Esophagus (tissue), 2 donors: ENCODE measurements around the gene SYNPO2. TPM values are rescaled to one million over a fixed set of nuclear protein-coding genes. Genes with fewer than 3 reads are reported as not detected.
"Not testable (repeated sequence)": the region's sequence is repeated elsewhere in the genome, so short reads cannot be mapped to it uniquely, and the experiment has no call there.

Experiments
- H3K27ac ChIP-seq, 2 donors: one replicate each; pipeline ENCODE4 v1.5.1; 2013; ENCODE audit warnings: low read depth in 2 of 2, mild to moderate bottlenecking in 2 of 2, inconsistent platforms in 1 of 2, low read length in 1 of 2, moderate library complexity in 1 of 2
- H3K27me3 ChIP-seq, 2 donors: one replicate each; pipeline ENCODE4 v1.6.1; 2013; ENCODE audit warnings: low read length in 2 of 2, control low read depth in 1 of 2, mild to moderate bottlenecking in 1 of 2; ENCODE audit not compliant: insufficient read depth in 2 of 2, control insufficient read depth in 1 of 2
- H3K36me3 ChIP-seq, 2 donors: one replicate each; pipeline ENCODE4 v1.6.1; 2013; ENCODE audit warnings: low read length in 1 of 2; ENCODE audit not compliant: control insufficient read depth in 2 of 2, insufficient read depth in 2 of 2
- H3K4me1 ChIP-seq, 2 donors: one replicate each; pipeline ENCODE4 v1.6.1; 2013; ENCODE audit warnings: low read length in 1 of 2; ENCODE audit not compliant: control insufficient read depth in 2 of 2, insufficient read depth in 2 of 2
- H3K4me3 ChIP-seq, 2 donors: one replicate each; pipeline ENCODE4 v1.5.1; 2013; ENCODE audit warnings: low read length in 2 of 2, mild to moderate bottlenecking in 2 of 2, low read depth in 1 of 2, moderate library complexity in 1 of 2
- H3K9me3 ChIP-seq, 2 donors: one replicate each; pipeline ENCODE4 v1.6.1; 2013; ENCODE audit warnings: mild to moderate bottlenecking in 2 of 2, low read depth in 1 of 2, low read length in 1 of 2, moderate library complexity in 1 of 2; ENCODE audit not compliant: control insufficient read depth in 2 of 2, insufficient read depth in 1 of 2
- WGBS, 2 donors: extraction: QIAGEN DNeasy Blood & Tissue Kit; methylation state at CpG; one replicate each; pipeline ENCODE4 v1.1.7; 2013; 5-methylcytosine and 5-hydroxymethylcytosine counted together
- polyA plus RNA-seq, 2 donors: library from polyadenylated mRNA; stranded (reverse); fragments of 200-250 nt; gene quantifications; one replicate each; pipeline ENCODE4 v1.2.3, GENCODE V29; 2013
- donor health status: healthy with polysubstance abuse.
- donor health status: Bipolar disorder and iron deficiency.

SYNPO2 gene
- polyA plus RNA-seq, 2 donors = 22.0 to 46.9 TPM

- Histone ChIP-seq H3K27me3 (no peaks in the 10 kb centered on the region), H3K9me3 (no peaks in the 10 kb centered on the region), H3K27ac (no peak overlapping the region), H3K36me3 (no peaks in the 10 kb centered on the region), H3K4me1 (no peaks in the 10 kb centered on the region), H3K4me3 (no peak overlapping the region)
- WGBS, 2 donors = 91 to 96% methylated on average over 6 of the region's 6 CpGs
Measured at GRCh38 chr4:118877797-118878196, 10.9 kb upstream of the SYNPO2 start.

GRCh38 chr4:118878507-118878906, 10.1 kb upstream of the SYNPO2 start:
- not testable (repeated sequence) for H3K36me3 ChIP-seq, H3K4me3 ChIP-seq, H3K27ac ChIP-seq, H3K27me3 ChIP-seq, H3K4me1 ChIP-seq, H3K9me3 ChIP-seq
- WGBS, 2 donors = 98 to 99% methylated on average over 9 of the region's 9 CpGs

GRCh38 chr4:118879409-118879808, 9.2 kb upstream of the SYNPO2 start:
- WGBS, 2 donors = 87 to 88% methylated on average over 7 of the region's 7 CpGs
- no peaks in the 10 kb centered on the region for H3K27me3 ChIP-seq
- no peak overlapping the region for H3K27ac ChIP-seq
- no peaks in the 10 kb centered on the region for H3K4me1 ChIP-seq
- H3K9me3 ChIP-seq = no peaks in the 10 kb centered on the region
- no peaks in the 10 kb centered on the region for H3K36me3 ChIP-seq
- no peak overlapping the region for H3K4me3 ChIP-seq

- Histone ChIP-seq H3K27me3 (no peaks in the 10 kb centered on the region), H3K27ac (no peak overlapping the region), H3K4me1 (no peaks in the 10 kb centered on the region), H3K36me3 (no peaks in the 10 kb centered on the region), H3K4me3 (no peak overlapping the region), H3K9me3 (no peaks in the 10 kb centered on the region)
- 54 to 65% methylated on average over 12 of the region's 12 CpGs for WGBS, 2 donors
Measured at GRCh38 chr4:118881512-118882146, 7.0 kb upstream of the SYNPO2 start.

GRCh38 chr4:118883861-118884260, 4.8 kb upstream of the SYNPO2 start:
- Histone ChIP-seq H3K4me1 (peaks cover 0 to 4% of the 10 kb centered on the region in 2 donors), H3K27ac (no peak overlapping the region), H3K4me3 (no peak overlapping the region), H3K9me3 (no peaks in the 10 kb centered on the region), H3K36me3 (no peaks in the 10 kb centered on the region), H3K27me3 (no peaks in the 10 kb centered on the region)
- 68 to 76% methylated on average over 1 of the region's 1 CpG for WGBS, 2 donors

- Histone ChIP-seq H3K27me3 (no peaks in the 10 kb centered on the region), H3K9me3 (no peaks in the 10 kb centered on the region), H3K36me3 (no peaks in the 10 kb centered on the region), H3K4me3 (no peak overlapping the region), H3K4me1 (peaks cover 0 to 4% of the 10 kb centered on the region in 2 donors), H3K27ac (no peak overlapping the region)
- WGBS, 2 donors = 79 to 90% methylated on average over 3 of the region's 3 CpGs
Measured at GRCh38 chr4:118884716-118885115, 3.9 kb upstream of the SYNPO2 start.

GRCh38 chr4:118889312-118889691, 648 bp downstream of the SYNPO2 start:
- WGBS, 2 donors = 20 to 30% methylated on average over 4 of the region's 4 CpGs
- H3K4me3 ChIP-seq = peak overlapping the region; percentile 18 to 63

GRCh38 chr4:118894034-118894433, 5.4 kb downstream of the SYNPO2 start:
- H3K27ac ChIP-seq = peak overlapping the region; percentile 47 to 68
- 79 to 84% methylated on average over 3 of the region's 3 CpGs for WGBS, 2 donors
- no peaks in the 10 kb centered on the region for H3K27me3 ChIP-seq

More at GRCh38 chr4:118889312-118889691, 648 bp downstream of the SYNPO2 start:
- Histone ChIP-seq H3K4me1 (peaks cover 0 to 4% of the 10 kb centered on the region in 2 donors), H3K9me3 (no peaks in the 10 kb centered on the region), H3K27ac (peak overlapping the region in 1 of 2 donors; percentile 70), H3K36me3 (no peaks in the 10 kb centered on the region), H3K27me3 (no peaks in the 10 kb centered on the region)

GRCh38 chr4:118898221-118898620, 9.6 kb downstream of the SYNPO2 start:
- H3K27ac ChIP-seq = no peak overlapping the region
- no peaks in the 10 kb centered on the region for H3K4me1 ChIP-seq
- H3K27me3 ChIP-seq = no peaks in the 10 kb centered on the region
- no peaks in the 10 kb centered on the region for H3K36me3 ChIP-seq
- WGBS, 2 donors = 71 to 83% methylated on average over 2 of the region's 2 CpGs
- H3K4me3 ChIP-seq = no peak overlapping the region
- no peaks in the 10 kb centered on the region for H3K9me3 ChIP-seq

More at GRCh38 chr4:118894034-118894433, 5.4 kb downstream of the SYNPO2 start:
- Histone ChIP-seq H3K4me1 (no peaks in the 10 kb centered on the region), H3K9me3 (no peaks in the 10 kb centered on the region), H3K36me3 (no peaks in the 10 kb centered on the region), H3K4me3 (no peak overlapping the region)

- Histone ChIP-seq H3K36me3 (no peaks in the 10 kb centered on the region), H3K27ac (peak overlapping the region in 1 of 2 donors; percentile 64), H3K27me3 (no peaks in the 10 kb centered on the region), H3K4me3 (no peak overlapping the region), H3K4me1 (no peaks in the 10 kb centered on the region), H3K9me3 (no peaks in the 10 kb centered on the region)
- 69 to 77% methylated on average over 6 of the region's 6 CpGs for WGBS, 2 donors
Measured at GRCh38 chr4:118898684-118899138, 10.1 kb downstream of the SYNPO2 start.
